ENCODE measurements around the gene ADAM11.

- TF ChIP-seq YY1 (IDR thresholded peaks at IDR 0.05; ENCODE audit: insufficient read depth, insufficient read length) (no peak), SUZ12 (IDR thresholded peaks at IDR 0.05; ENCODE audit: extremely low read depth, insufficient read depth, insufficient read length) (no peak), ZNF274 (IDR thresholded peaks at IDR 0.05; ENCODE audit: low read depth, low read length) (no peak)
Observed at GRCh38 chr17:44779211-44780025, 20.6 kb downstream of the ADAM11 start.
